MV-4-11 (cell line): ENCODE measurements around the gene ATP8B4.
"Not testable (repeated sequence)": the region's sequence is repeated elsewhere in the genome, so short reads cannot be mapped to it uniquely, and the experiment has no call there.

Experiments
- DNase-seq: peaks from one replicate; lab custom pipeline; 2025; lab: John Stamatoyannopoulos, UW

The ATP8B4 gene

GRCh38 chr15:50119063-50120040, at the start of gene ATP8B4:
TSS of gene ATP8B4 (minus strand) at chr15:50119233. CDS start at chr15:50106966, 12,267 bp downstream.
- DNase-seq, result peak; percentile 25

GRCh38 chr15:50168379-50168778, 49.3 kb upstream of the ATP8B4 start:
- DNase-seq, result no peak

- DNase-seq, result no peak
These were observed 48.1 kb upstream of the ATP8B4 start for GRCh38 chr15:50167110-50167509.

GRCh38 chr15:50166216-50166615, 47.2 kb upstream of the ATP8B4 start:
- DNase-seq, result no peak

GRCh38 chr15:50164458-50164857, 45.4 kb upstream of the ATP8B4 start:
- DNase-seq, result no peak

GRCh38 chr15:50163719-50164410, 44.8 kb upstream of the ATP8B4 start:
- peak; percentile 69 for DNase-seq

GRCh38 chr15:50162969-50163718, 44.1 kb upstream of the ATP8B4 start:
- DNase-seq, result no peak

- not testable (repeated sequence) for DNase-seq
These were observed 39.2 kb upstream of the ATP8B4 start for GRCh38 chr15:50158236-50158635.

GRCh38 chr15:50151476-50151875, 32.4 kb upstream of the ATP8B4 start:
- DNase-seq, result no peak

GRCh38 chr15:50150851-50151250, 31.8 kb upstream of the ATP8B4 start:
- DNase-seq, result no peak

- DNase-seq, result no peak
These were observed 31.3 kb upstream of the ATP8B4 start for GRCh38 chr15:50150349-50150748.

- no peak for DNase-seq
These were observed 30.1 kb upstream of the ATP8B4 start for GRCh38 chr15:50149090-50149489.

GRCh38 chr15:50148362-50148963, 29.4 kb upstream of the ATP8B4 start:
- DNase-seq, result peak; percentile 38

GRCh38 chr15:50146632-50147031, 27.6 kb upstream of the ATP8B4 start:
- peak; percentile 63 for DNase-seq

GRCh38 chr15:50145451-50145872, 26.4 kb upstream of the ATP8B4 start:
- DNase-seq, result peak; percentile 44

GRCh38 chr15:50144341-50145120, 25.5 kb upstream of the ATP8B4 start:
- peak; percentile 40 for DNase-seq

GRCh38 chr15:50143255-50143860, 24.3 kb upstream of the ATP8B4 start:
- DNase-seq, result no peak

GRCh38 chr15:50141856-50142255, 22.8 kb upstream of the ATP8B4 start:
- peak; percentile 14 for DNase-seq

- no peak for DNase-seq
These were observed 21.9 kb upstream of the ATP8B4 start for GRCh38 chr15:50140983-50141382.

- no peak for DNase-seq
These were observed 21.1 kb upstream of the ATP8B4 start for GRCh38 chr15:50140098-50140497.

- DNase-seq, result peak; percentile 19
These were observed 19.4 kb upstream of the ATP8B4 start for GRCh38 chr15:50138391-50138790.
